Muscle layer of duodenum (tissue), 2 donors: ENCODE data around the gene PRR19.

Source experiments
- H3K27ac ChIP-seq: one replicate; pipeline ENCODE4 v1.7.0; 2013; ENCODE audit warnings: mild to moderate bottlenecking, low read length
- H3K27me3 ChIP-seq: one replicate; pipeline ENCODE4 v1.7.0; 2013; ENCODE audit warnings: low read depth, mild to moderate bottlenecking, control low read depth, low read length
- H3K36me3 ChIP-seq, 2 donors: one replicate each; pipeline ENCODE4 v1.7.0; 2013; ENCODE audit warnings: low read length in 2 of 2, control low read depth in 1 of 2, mild to moderate bottlenecking in 1 of 2; ENCODE audit not compliant: insufficient read depth in 2 of 2, control insufficient read depth in 1 of 2
- H3K4me1 ChIP-seq, 2 donors: one replicate each; pipeline ENCODE4 v1.7.0; 2013; ENCODE audit warnings: low read length in 2 of 2, mild to moderate bottlenecking in 2 of 2, control low read depth in 1 of 2, moderate library complexity in 1 of 2; ENCODE audit not compliant: insufficient read depth in 2 of 2, control insufficient read depth in 1 of 2
- H3K4me3 ChIP-seq, 2 donors: one replicate each; pipeline ENCODE4 v1.7.0; 2013; ENCODE audit warnings: low read length in 2 of 2, low read depth in 1 of 2, mild to moderate bottlenecking in 1 of 2
- H3K9me3 ChIP-seq, 2 donors: one replicate each; pipeline ENCODE4 v1.7.0; 2013; ENCODE audit warnings: low read length in 2 of 2, control low read depth in 1 of 2, mild to moderate bottlenecking in 1 of 2; ENCODE audit not compliant: control insufficient read depth in 1 of 2
- donor health status: healthy.

PRR19 gene

DNA sequence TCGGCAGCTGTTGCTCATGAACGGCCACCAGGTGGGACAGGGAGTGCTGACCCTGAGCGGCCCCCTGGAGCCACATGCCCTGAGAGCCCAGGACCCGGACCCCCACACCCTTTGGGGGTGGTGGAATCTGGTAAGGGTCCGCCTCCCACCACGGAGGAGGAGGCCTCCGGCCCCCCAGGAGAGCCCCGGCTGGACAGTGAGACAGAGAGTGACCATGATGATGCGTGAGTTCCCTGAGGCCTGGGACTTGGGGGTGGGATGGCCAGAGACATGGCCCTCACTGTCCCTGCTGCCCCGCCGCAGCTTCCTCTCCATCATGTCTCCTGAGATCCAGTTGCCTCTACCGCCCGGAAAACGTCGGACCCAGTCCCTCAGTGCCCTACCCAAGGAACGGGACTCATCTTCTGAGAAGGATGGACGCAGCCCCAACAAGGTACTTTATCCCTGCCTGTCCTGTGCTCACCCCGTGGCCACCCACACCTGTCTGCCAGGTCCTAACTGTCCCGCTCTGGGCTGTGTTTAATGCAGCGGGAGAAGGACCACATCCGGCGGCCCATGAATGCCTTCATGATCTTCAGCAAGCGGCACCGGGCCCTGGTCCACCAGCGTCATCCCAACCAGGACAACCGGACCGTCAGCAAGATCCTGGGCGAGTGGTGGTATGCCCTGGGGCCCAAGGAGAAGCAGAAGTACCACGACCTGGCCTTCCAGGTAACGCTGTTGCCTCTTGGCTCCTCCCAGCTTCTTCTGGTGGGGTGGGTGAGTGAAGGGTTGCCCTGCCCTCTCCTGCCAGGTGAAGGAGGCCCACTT lies 14.7 kb upstream of the PRR19 start:
- Histone ChIP-seq H3K27ac (no peak overlapping the region), H3K9me3 (no peaks in the 10 kb centered on the region), H3K4me1 (peaks cover 21 to 40% of the 10 kb centered on the region in 2 donors), H3K27me3 (no peaks in the 10 kb centered on the region), H3K36me3 (peaks cover 36 to 56% of the 10 kb centered on the region in 2 donors), H3K4me3 (no peak overlapping the region)

DNA sequence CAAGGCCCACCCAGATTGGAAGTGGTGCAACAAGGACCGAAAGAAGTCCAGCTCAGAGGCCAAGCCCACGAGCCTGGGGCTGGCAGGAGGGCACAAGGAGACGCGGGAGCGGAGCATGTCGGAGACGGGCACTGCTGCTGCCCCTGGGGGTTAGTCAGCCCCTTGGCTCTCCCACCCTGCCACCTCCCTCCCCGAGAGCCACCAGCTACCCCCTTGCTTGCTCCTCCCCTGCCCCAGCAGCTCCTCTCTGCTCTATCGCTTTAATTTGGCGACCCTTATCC lies 14.2 kb upstream of the PRR19 start:
- H3K9me3 ChIP-seq: no peaks in the 10 kb centered on the region
- H3K27me3 ChIP-seq: no peaks in the 10 kb centered on the region
- peaks cover 21 to 35% of the 10 kb centered on the region in 2 donors for H3K4me1 ChIP-seq
- H3K4me3 ChIP-seq: no peak overlapping the region
- peaks cover 36 to 60% of the 10 kb centered on the region in 2 donors for H3K36me3 ChIP-seq
- H3K27ac ChIP-seq: no peak overlapping the region

DNA sequence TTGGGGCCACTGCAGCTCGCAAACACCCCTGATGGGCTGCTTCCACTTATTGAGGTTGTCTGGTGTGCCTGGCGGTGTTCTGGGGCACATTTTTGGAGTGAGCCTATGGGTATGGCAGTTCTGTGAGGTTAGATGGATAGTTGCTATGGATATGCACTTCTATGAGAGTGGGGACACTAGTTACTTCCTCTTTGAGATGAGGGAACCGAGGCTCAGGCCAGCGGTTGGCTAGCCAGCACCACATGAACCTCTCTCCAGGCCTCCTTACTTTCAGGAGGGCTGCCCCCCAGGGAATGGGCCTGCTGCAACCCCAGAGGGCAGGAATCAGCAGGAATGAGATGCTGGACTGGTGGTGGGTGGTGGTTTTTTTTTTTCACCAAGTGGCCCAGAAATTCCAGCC lies 13.5 kb upstream of the PRR19 start:
- Histone ChIP-seq H3K27me3 (no peaks in the 10 kb centered on the region), H3K9me3 (no peaks in the 10 kb centered on the region), H3K27ac (no peak overlapping the region), H3K4me1 (peaks cover 15 to 28% of the 10 kb centered on the region in 2 donors), H3K36me3 (peaks cover 39 to 66% of the 10 kb centered on the region in 2 donors), H3K4me3 (no peak overlapping the region)

DNA sequence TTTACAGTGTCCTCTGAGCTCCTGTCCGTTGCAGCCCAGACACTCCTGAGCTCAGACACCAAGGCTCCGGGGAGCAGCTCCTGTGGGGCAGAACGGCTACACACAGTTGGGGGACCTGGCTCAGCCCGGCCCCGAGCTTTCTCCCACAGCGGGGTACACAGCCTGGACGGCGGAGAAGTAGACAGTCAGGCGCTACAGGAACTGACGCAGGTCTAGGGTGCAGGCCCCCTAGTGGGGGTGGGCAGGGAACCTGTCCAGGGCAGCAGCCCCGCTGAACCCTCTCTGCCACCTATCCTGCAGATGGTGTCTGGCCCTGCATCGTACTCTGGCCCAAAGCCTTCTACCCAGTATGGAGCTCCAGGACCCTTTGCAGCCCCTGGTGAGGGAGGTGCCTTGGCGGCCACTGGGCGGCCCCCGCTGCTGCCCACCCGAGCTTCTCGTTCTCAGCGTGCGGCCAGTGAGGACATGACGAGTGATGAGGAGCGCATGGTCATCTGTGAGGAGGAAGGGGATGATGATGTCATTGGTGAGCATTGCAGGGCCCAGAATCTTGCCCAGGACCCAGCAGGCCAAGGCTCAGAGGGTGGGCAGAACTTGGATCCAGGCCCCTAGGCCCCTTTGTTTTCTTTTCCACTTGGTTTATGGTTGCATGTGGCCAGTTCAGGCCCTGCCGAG lies 12.9 kb upstream of the PRR19 start:
- peaks cover 39 to 72% of the 10 kb centered on the region in 2 donors for H3K36me3 ChIP-seq
- no peaks in the 10 kb centered on the region for H3K9me3 ChIP-seq
- no peak overlapping the region for H3K4me3 ChIP-seq
- peaks cover 15 to 26% of the 10 kb centered on the region in 2 donors for H3K4me1 ChIP-seq
- H3K27me3 ChIP-seq: no peaks in the 10 kb centered on the region
- no peak overlapping the region for H3K27ac ChIP-seq

DNA sequence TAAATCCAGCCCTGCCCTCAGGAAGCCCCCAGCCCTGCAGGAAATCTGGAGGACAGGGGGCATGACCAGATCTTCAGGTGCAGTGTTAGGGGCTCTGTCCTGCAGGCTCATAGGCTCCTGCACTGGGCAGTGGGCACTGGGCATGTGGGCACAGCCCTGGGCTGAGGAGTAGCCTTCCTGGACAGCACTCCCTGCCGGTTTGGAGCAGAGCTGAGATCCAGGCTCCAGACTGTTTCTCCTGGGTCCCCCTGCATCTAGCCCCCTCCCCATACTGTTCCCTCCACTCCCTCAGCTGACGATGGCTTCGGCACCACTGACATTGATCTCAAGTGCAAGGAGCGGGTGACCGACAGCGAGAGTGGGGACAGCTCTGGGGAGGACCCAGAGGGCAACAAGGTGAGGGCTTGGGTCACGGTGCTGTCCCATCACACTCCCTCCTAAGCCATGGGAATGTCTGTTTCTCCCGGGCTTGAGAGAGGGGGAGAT lies 12.3 kb upstream of the PRR19 start:
- Histone ChIP-seq H3K4me1 (peaks cover 15 to 26% of the 10 kb centered on the region in 2 donors), H3K9me3 (no peaks in the 10 kb centered on the region), H3K27ac (no peak overlapping the region), H3K4me3 (no peak overlapping the region), H3K36me3 (peaks cover 39 to 78% of the 10 kb centered on the region in 2 donors), H3K27me3 (no peaks in the 10 kb centered on the region)

DNA sequence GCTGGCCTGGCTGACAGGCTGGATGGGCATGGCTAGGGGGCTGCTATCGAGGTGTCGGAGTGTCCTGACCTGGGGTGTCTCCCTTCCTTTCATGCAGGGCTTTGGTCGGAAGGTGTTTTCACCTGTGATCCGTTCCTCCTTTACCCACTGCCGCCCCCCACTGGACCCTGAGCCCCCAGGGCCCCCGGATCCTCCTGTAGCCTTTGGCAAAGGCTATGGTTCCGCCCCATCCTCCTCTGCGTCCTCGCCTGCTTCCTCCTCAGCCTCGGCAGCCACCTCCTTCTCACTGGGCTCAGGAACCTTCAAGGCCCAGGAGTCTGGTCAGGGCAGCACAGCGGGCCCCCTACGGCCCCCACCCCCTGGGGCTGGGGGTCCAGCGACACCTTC lies 11.8 kb upstream of the PRR19 start:
- Histone ChIP-seq H3K27me3 (no peaks in the 10 kb centered on the region), H3K36me3 (peaks cover 39 to 81% of the 10 kb centered on the region in 2 donors), H3K4me3 (no peak overlapping the region), H3K4me1 (peaks cover 11 to 21% of the 10 kb centered on the region in 2 donors), H3K27ac (no peak overlapping the region), H3K9me3 (no peaks in the 10 kb centered on the region)

DNA sequence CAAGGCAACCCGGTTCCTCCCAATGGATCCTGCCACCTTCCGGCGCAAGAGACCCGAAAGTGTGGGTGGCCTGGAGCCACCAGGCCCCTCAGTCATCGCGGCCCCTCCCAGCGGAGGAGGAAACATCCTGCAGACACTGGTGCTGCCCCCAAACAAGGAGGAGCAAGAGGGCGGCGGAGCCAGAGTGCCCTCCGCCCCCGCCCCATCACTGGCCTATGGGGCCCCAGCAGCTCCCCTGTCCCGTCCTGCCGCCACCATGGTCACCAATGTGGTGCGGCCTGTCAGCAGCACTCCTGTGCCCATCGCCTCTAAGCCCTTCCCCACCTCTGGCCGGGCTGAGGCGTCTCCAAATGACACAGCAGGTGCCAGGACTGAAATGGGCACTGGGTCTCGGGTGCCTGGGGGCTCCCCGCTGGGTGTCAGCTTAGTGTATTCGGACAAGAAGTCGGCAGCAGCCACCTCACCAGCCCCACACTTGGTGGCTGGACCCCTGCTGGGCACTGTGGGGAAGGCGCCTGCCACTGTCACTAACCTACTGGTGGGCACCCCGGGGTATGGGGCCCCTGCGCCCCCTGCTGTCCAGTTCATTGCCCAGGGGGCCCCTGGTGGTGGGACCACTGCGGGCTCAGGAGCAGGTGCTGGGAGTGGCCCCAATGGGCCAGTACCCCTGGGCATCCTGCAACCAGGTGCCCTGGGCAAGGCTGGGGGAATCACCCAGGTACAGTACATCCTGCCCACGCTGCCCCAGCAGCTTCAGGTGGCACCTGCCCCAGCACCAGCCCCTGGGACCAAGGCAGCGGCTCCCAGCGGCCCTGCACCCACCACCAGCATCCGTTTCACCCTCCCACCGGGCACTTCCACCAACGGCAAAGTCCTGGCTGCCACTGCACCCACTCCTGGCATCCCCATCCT lies 11.2 kb upstream of the PRR19 start:
- H3K4me1 ChIP-seq: peaks cover 5 to 14% of the 10 kb centered on the region in 2 donors
- H3K27ac ChIP-seq: no peak overlapping the region
- H3K36me3 ChIP-seq: peaks cover 39 to 81% of the 10 kb centered on the region in 2 donors
- H3K27me3 ChIP-seq: no peaks in the 10 kb centered on the region
- no peak overlapping the region for H3K4me3 ChIP-seq
- H3K9me3 ChIP-seq: no peaks in the 10 kb centered on the region

DNA sequence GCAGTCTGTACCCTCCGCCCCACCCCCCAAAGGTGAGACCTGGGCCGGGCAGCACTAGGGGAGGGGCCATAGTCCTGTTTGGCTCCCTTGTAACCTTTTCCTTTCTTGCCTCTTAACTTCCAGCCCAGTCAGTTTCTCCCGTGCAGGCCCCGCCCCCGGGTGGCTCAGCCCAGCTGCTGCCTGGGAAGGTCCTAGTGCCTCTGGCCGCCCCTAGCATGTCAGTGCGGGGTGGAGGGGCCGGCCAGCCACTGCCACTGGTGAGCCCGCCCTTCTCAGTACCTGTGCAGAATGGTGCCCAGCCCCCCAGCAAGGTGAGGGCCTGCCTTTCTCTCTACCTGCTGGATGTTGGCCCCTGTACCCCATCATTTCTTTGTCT lies 10.5 kb upstream of the PRR19 start:
- Histone ChIP-seq H3K27ac (no peak overlapping the region), H3K36me3 (peaks cover 39 to 81% of the 10 kb centered on the region in 2 donors), H3K4me1 (peaks cover 0 to 8% of the 10 kb centered on the region in 2 donors), H3K9me3 (no peaks in the 10 kb centered on the region), H3K27me3 (no peaks in the 10 kb centered on the region), H3K4me3 (no peak overlapping the region)

DNA sequence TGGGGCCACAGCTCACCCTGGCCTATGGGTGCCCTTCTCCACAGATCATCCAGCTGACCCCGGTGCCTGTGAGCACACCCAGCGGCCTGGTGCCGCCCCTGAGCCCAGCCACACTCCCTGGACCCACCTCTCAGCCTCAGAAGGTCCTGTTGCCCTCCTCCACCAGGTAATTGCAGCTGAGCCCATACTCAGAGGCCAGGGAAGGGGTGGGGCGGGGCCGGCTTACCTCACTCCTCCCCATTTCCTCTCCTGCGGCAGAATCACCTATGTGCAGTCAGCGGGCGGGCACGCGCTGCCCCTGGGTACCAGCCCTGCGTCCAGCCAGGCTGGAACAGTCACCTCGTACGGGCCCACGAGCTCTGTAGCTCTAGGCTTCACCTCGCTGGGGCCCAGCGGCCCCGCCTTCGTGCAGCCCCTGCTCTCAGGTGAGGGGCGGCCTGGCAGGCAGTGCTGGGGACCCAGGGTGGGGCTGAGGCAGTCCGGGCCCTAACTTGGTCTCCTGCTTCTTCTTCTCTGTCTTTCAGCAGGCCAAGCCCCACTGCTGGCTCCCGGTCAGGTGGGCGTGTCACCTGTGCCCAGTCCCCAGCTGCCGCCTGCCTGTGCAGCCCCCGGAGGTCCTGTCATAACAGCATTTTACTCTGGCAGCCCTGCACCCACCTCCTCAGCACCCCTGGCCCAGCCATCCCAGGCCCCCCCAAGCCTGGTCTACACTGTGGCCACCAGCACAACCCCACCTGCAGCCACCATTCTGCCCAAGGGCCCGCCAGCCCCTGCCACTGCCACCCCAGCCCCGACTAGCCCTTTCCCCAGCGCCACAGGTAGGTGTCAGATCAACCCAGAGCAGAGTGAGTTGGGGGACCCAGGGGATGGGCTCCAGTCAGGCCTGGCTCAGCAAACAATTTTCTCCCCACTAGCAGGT lies 9.6 kb upstream of the PRR19 start:
- peaks cover 37 to 80% of the 10 kb centered on the region in 2 donors for H3K36me3 ChIP-seq
- H3K27me3 ChIP-seq: no peaks in the 10 kb centered on the region
- H3K27ac ChIP-seq: no peak overlapping the region

DNA sequence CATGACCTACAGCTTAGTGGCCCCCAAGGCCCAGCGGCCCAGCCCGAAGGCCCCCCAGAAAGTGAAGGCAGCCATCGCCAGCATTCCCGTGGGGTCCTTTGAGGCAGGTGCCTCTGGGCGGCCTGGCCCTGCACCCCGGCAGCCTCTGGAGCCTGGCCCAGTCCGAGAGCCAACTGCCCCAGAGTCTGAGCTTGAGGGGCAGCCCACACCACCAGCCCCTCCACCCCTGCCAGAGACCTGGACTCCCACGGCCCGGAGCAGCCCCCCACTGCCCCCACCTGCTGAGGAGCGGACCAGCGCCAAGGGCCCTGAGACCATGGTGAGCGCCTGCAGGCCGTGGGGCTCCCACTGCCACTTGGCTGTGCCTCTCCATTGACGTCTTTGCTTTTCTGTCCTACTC lies 9.0 kb upstream of the PRR19 start:
- H3K4me3 ChIP-seq: no peak overlapping the region
- H3K27me3 ChIP-seq: no peaks in the 10 kb centered on the region
- H3K36me3 ChIP-seq: peaks cover 30 to 73% of the 10 kb centered on the region in 2 donors
- H3K9me3 ChIP-seq: no peaks in the 10 kb centered on the region
- H3K4me1 ChIP-seq: no peaks in the 10 kb centered on the region
- no peak overlapping the region for H3K27ac ChIP-seq

More for the DNA sequence above, 9.6 kb upstream of the PRR19 start:
- Histone ChIP-seq H3K4me1 (no peaks in the 10 kb centered on the region), H3K4me3 (no peak overlapping the region), H3K9me3 (no peaks in the 10 kb centered on the region)
